Stimulated activated CD8-positive, alpha-beta memory T cell treated with anti-CD3 and anti-CD28 coated beads, Interleukin-12 subunit alpha, Interleukin-12 subunit beta, amount 100 ng/mL, for 24 hours (primary cell): Measurements from ENCODE around the gene NGF.

ENCODE experiments used
- DNase-seq: peaks from one replicate; pipeline ENCODE4 v3.0.0-alpha.2; 2020; ENCODE audit errors: extremely low read depth

NGF gene

GRCh38 chr1:115336741-115337140, 1.3 kb downstream of the NGF start:
- DNase-seq = no peak

- DNase-seq = no peak
These were observed 5.0 kb downstream of the NGF start for GRCh38 chr1:115332813-115333608.

DNA sequence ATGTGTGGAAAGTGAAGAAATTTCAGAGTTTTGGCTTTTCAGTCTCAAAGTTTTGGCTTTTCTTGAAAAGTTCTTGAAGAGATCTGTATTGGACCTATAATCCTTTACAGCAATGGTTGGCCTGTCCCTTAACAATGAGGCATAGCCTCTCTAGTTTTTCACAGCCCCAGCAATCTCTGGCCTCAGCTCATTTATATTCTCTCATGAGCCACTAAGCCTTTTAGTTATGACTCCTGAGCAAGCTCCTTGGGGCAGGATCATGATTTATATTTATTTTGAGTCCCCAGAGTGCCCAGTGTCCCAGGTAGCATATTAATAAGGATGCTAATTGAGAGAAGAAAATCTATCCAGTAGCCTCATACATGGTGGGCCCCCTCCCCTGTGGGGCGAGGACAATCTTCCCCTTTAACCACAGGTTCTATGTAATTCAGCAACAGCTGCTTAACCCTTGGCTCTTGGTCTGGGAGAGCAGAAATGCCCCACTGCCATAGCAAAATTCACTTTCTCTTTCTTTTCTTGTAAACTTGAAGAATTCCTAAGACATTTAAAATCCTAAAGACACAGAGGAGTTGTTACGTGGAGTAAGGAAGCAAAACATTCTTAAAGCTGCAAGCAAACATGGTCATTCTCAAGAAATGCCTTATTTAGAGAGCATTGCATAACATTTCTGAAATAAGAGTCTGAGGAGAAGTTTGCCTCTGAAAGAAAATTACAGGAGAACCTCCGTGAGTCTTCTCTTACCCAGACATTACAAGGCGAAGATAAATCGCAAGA, 6.3 kb downstream of the NGF start:
- no peak for DNase-seq

DNA sequence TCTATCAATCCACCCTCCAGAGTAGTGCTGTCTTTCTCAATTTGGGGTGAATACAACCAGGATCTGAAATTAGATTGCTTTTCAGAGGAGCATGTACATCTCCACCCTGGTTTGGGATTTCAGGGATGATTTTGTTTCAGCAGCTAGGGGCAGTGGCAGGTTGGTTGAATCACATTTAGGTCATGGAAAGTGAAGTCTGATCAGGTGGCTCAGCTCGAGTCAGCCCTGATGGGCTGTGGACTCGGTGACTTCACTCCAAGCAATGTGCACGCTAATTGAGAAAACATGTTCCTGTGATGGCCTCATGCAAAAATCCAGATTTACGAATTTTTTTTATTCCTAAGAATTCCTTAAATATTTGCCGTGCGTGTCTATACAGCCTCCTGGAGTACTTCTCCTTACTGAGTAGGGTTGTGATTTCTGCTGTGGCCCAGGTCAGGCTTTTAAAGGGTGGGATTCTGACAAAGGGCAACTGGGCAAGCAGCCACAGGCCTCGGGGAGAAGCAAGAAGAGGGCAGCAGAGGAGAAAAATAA, 7.5 kb downstream of the NGF start:
- no peak for DNase-seq

DNA sequence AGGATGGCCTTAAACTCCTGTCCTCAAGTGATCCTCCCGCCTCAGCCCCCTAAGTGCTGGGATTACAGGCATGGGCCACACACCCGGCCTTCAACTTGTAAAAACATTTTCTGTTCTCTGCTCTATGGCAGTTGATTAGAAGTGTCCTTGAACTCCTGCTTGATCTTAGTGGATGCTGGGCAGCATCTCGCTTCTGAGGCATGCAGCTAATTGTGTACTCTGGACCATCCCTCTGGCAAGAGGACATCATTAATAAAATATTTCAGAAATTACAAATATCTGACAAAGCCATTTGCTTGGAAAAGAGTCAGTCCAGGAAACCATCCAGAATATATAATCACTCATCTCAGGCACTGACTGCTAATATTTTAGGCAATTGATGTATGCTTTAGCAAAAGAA, 8.1 kb downstream of the NGF start:
- DNase-seq = no peak

- DNase-seq = no peak
These were observed 10.8 kb downstream of the NGF start for GRCh38 chr1:115327270-115327669.

- no peak for DNase-seq
These were observed 11.6 kb downstream of the NGF start for GRCh38 chr1:115326419-115326818.

- DNase-seq = no peak
These were observed 12.2 kb downstream of the NGF start for GRCh38 chr1:115325874-115326273.

DNA sequence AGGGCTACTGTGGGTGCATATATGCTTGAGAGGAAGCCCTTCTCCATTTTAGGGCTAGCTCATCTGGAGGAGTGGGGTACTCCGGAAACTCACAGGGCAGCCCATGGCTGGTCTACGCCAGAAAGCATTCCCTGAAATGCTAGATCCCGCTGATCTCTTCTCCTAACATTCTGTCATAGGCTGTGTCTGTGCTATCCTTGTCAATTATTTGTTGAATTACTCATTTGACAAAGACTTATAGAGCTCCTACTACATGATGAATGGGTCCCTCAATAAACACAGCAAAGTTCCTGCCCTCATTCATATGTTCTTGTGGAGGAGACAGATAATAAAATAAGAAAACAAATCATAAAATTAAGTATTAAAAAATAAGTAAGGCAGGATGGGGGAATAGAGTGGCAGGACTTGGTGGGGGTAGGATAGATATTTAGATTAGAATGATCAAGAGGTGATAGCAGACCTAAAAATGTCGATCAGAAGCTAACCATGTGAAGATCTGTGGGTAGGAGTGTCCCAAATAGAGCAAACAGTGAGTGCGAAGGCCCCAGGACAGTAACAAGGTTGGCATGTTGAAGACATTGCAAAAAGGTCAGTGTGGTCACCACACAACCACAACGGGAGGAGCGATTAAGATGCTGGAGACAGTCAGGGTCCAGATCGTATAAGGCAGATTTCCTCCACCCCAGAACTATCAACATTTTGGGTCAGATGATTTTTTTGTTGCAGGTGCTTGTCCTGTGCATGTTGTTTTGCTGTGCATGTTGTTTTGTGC, 13.2 kb downstream of the NGF start:
- DNase-seq = no peak

DNA sequence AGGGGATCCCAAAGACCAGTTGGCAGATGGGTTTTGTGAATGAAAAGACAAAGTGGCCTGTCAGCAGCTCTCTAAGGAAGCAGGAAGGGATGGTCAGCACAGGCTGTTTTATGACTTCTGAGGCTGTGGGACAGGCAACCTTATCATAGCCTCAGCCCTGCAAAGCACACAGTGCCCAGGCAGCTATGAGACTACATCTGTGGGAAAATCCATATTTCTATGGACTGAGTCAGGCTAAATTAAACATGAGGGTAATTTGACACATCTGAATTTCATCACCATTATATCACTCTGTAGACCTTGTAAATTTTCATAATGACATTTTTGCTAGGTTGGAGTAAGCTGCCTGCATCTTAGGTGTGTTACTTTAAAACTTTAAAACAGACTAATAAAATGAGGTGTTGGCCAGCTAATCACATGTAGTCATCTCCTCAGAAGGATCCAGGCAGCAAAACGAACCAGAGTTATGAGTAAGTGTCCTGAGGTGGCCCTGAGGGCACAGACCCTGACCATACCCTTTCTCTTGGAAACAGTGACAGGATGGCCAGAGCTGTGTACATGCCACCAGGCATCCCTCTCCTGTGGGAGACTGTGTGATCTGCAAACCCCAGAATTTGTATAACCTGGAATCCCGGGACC, 14.6 kb downstream of the NGF start:
- DNase-seq = no peak

- DNase-seq = no peak
These were observed 15.4 kb downstream of the NGF start for GRCh38 chr1:115322631-115323030.

GRCh38 chr1:115320377-115320776, 17.7 kb downstream of the NGF start:
- no peak for DNase-seq

DNA sequence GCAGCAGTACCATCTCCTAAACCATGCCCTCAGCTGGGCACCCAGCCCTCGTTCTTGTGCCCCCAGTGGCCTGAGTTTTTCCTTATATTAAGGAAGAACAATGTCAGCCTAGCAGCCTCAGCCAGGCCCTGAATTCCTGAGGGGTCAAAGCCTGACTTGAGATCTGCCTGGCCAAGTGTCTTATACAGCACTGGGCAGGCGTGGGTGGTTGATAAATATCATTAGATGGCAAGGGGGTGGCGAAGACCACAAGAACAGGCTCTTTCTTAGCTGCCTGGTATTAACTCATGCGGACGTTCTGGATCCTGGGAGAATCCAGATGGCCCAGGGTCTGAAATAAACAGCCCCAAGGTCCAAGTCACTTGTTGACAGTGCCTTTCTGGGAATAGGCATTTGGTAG, 18.3 kb downstream of the NGF start:
- DNase-seq = no peak

DNA sequence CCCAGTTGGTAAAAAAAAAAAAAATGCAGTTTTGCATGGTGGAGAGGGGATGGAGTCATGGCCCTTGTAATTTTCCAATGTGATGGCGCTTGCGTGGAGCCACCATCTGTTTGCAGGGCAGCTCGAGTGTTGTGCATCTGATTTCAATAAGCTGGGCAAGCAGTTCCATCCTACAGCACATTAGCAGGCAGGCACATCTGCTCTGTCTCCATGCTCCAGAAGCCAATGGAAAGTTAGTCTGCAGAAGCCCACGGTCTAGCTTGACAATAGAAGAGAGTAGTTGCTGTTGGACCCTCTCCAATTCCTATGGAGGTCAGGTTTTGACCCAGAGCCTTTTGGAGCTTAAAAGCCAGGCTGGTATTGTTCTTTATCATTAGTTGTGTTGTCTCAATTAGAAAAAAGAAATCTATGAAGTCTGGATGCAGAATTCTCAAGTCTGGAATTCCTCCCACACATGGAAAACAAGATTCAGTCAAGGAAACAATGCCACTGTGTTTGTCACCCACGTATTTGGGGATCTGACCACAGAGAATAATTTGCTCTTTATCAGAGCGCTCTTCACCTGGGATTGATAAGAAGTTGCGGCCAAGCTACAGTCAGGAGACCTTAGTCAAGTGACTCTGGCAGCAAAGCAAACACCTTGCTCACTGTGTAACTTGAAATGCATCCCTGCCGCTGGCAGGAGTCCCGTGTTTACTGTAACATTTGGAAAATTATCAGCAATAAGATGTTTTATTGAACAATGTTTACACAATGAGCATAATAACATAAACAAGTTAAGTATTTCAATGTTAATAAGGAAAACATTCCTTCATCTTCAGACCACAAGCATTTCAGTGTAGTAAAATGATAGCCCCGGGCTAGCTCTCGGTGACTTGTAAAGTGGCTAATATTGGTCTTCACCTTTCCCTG, 20.7 kb downstream of the NGF start:
- no peak for DNase-seq

- DNase-seq = no peak
These were observed 23.3 kb downstream of the NGF start for GRCh38 chr1:115314765-115315164.

GRCh38 chr1:115314092-115314491, 24.0 kb downstream of the NGF start:
- no peak for DNase-seq

- DNase-seq = no peak
These were observed 24.9 kb downstream of the NGF start for GRCh38 chr1:115313182-115313581.

GRCh38 chr1:115312742-115313141, 25.3 kb downstream of the NGF start:
- no peak for DNase-seq

- no peak for DNase-seq
These were observed 26.5 kb downstream of the NGF start for GRCh38 chr1:115311474-115311989.
